ENCODE results near the gene FATE1. TPM values are rescaled to one million over a fixed set of nuclear protein-coding genes. Genes with fewer than 3 reads are reported as not detected.

The FATE1 gene
- total and polyA plus RNA-seq, 4 donors, result not detected

- 62% methylated on average over 7 of the region's 7 CpGs for WGBS
- DNase-seq (ENCODE audit: low spot score), result no peak
- H3K36me3 ChIP-seq (ENCODE audit: control insufficient read depth in 4 of 4, insufficient read depth in 3 of 4, low read depth in 1 of 4, low read length in 3 of 4), result no peaks in the 10 kb centered on the region
These were observed 12.3 kb upstream of the FATE1 start for GRCh38 chrX:151703487-151703886.

GRCh38 chrX:151704041-151704663 is 11.7 kb upstream of the FATE1 start:
- WGBS, result 73% methylated on average over 13 of the region's 13 CpGs

More at GRCh38 chrX:151703487-151703886, 12.3 kb upstream of the FATE1 start:
- Histone ChIP-seq H3K9me3 (ENCODE audit: control insufficient read depth in 4 of 4, low read length in 3 of 4) (no peaks in the 10 kb centered on the region), H3K4me3 (ENCODE audit: low read depth in 1 of 3, low read length in 3 of 3) (no peak overlapping the region), H3K9ac (ENCODE audit: low read depth in 1 of 2, low read length in 2 of 2) (no peak overlapping the region), H3K27ac (ENCODE audit: low read depth in 1 of 2, low read length in 2 of 2) (no peak overlapping the region), H3K27me3 (ENCODE audit: control insufficient read depth in 4 of 4, insufficient read depth in 4 of 4, low read length in 3 of 4) (no peaks in the 10 kb centered on the region), H3K4me1 (ENCODE audit: control insufficient read depth in 4 of 4, insufficient read depth in 4 of 4, low read length in 3 of 4) (no peaks in the 10 kb centered on the region)
- TF ChIP-seq TAF1 (conservative IDR thresholded peaks at IDR 0.05) (no peak), FOXA1 (IDR thresholded peaks at IDR 0.05) (no peak), RXRA (IDR thresholded peaks at IDR 0.05) (no peak), REST (IDR thresholded peaks at IDR 0.05) (no peak), YY1 (IDR thresholded peaks at IDR 0.05) (no peak), RAD21 (IDR thresholded peaks at IDR 0.05) (no peak), CTCF (IDR thresholded peaks at IDR 0.05; ENCODE audit: low read depth, low read length, missing input control) (no peak), ATF3 (IDR thresholded peaks at IDR 0.05) (no peak), FOXA2 (IDR thresholded peaks at IDR 0.05) (no peak)

More at GRCh38 chrX:151704041-151704663, 11.7 kb upstream of the FATE1 start:
- no peaks in the 10 kb centered on the region for H3K4me1 ChIP-seq (ENCODE audit: control insufficient read depth in 4 of 4, insufficient read depth in 4 of 4, low read length in 3 of 4)
- no peak overlapping the region for H3K9ac ChIP-seq (ENCODE audit: low read depth in 1 of 2, low read length in 2 of 2)
- H3K27ac ChIP-seq (ENCODE audit: low read depth in 1 of 2, low read length in 2 of 2), result no peak overlapping the region
- H3K4me3 ChIP-seq (ENCODE audit: low read depth in 1 of 3, low read length in 3 of 3), result no peak overlapping the region
- no peaks in the 10 kb centered on the region for H3K9me3 ChIP-seq (ENCODE audit: control insufficient read depth in 4 of 4, low read length in 3 of 4)
- H3K36me3 ChIP-seq (ENCODE audit: control insufficient read depth in 4 of 4, insufficient read depth in 3 of 4, low read depth in 1 of 4, low read length in 3 of 4), result no peaks in the 10 kb centered on the region
- TF ChIP-seq MAX (IDR thresholded peaks at IDR 0.05) (no peak), CTCF (IDR thresholded peaks at IDR 0.05; ENCODE audit: low read depth, low read length, missing input control) (no peak)
- DNase-seq (ENCODE audit: low spot score), result no peak
- no peaks in the 10 kb centered on the region for H3K27me3 ChIP-seq (ENCODE audit: control insufficient read depth in 4 of 4, insufficient read depth in 4 of 4, low read length in 3 of 4)

Measured in liver (tissue), 9 donors.